K562 (cell line): ENCODE results near the gene KIF26A. TPM values are rescaled to one million over a fixed set of nuclear protein-coding genes. Genes with fewer than 3 reads are reported as not detected.

ENCODE experiments used
- HDGF ChIP-seq: fragments of 450-650 bp; IDR thresholded peaks from 2 replicates; pipeline ENCODE4 v1.6.1; 2016
- TRIM28 ChIP-seq: fragments of 450-650 bp; IDR thresholded peaks from 2 replicates; pipeline ENCODE4 v1.6.1; 2017
- polyA plus RNA-seq, 8 experiments: library from polyadenylated mRNA; depleted of rRNA in 4 of 8; stranded (reverse) in 5 of 8; unstranded in 3 of 8; fragments of >200 nt; fragmentation: Nextera tagmentation in 2 of 8; fragmentation: Illumina TruSeq in 1 of 8; extraction: Ambion mirVana in 2 of 8; extraction: Trizol in 1 of 8; gene quantifications; 2 replicates each; pipeline versions ENCODE4 v1.2.1 to v1.2.3, GENCODE V29; 2011 to 2014; ENCODE audit warnings: inconsistent platforms in 1 of 8, missing spikeins in 1 of 8
- total RNA-seq, 7 experiments: library from RNA; depleted of rRNA in 6 of 7; stranded (reverse); fragments of >200 nt in 6 of 7; fragmentation: Illumina TruSeq in 2 of 7; extraction: Trizol in 2 of 7; gene quantifications; 2 replicates each; pipeline versions ENCODE4 v1.2.1 to v1.2.3, GENCODE V29; 2011 to 2021; ENCODE audit warnings: low replicate concordance in 1 of 7
- TF ChIP-seq, protein P1 (sequence below), 2 experiments: fragments of 450-650 bp in 1 of 2; sonication (generic) in 1 of 2; formaldehyde crosslinking in 1 of 2; IDR thresholded peaks; 2 replicates each; pipeline versions ENCODE4 v1.7.1 to v1.9.0; 2016 to 2022; ENCODE audit warnings: inconsistent platforms in 1 of 2, mild to moderate bottlenecking in 1 of 2, missing genetic modification reagents in 1 of 2

KIF26A gene
- total and polyA plus RNA-seq, 9 of the 15 experiments (the other 6 are each of a cell fraction or from before 2014, with no cell fraction given) = 0.04 TPM; not detected in 8

DNA sequence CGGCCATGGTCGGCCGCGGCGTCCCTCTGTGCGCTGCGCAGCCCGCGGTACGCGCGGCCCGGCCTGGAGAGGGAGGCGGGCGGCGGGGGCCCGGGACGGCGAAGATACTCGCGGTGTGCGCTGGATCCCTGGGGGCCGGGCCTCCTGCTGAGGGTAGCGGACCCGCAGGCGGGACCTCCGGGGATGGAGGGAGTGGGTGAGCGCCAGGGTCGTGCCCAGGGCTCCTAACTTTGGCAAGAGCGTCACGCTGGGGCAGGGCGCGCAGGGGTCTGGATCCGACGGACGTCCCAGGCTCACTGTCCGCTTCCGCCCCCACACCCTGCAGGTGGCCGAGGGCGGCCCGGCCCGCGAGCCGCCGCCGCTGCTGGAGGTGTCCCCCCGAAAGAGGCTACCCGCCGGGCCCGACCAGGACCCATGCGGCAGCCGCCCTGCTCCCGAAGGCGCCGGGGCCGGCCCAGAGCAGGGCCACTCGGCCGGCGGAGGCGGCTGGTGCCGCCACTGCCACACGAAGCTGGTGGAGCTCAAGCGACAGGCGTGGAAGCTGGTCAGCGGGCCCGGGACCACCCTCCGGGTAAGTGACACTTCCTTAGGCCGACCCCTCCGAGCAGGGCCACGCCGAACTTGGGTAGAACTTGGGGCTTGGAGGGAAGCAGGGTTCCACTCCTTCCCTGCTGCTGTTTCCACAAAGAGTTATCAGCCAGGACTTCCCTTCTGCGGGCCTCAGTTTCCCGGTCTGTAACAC is 502 bp downstream of the KIF26A start (continued):
- TF ChIP-seq, protein P1, sequence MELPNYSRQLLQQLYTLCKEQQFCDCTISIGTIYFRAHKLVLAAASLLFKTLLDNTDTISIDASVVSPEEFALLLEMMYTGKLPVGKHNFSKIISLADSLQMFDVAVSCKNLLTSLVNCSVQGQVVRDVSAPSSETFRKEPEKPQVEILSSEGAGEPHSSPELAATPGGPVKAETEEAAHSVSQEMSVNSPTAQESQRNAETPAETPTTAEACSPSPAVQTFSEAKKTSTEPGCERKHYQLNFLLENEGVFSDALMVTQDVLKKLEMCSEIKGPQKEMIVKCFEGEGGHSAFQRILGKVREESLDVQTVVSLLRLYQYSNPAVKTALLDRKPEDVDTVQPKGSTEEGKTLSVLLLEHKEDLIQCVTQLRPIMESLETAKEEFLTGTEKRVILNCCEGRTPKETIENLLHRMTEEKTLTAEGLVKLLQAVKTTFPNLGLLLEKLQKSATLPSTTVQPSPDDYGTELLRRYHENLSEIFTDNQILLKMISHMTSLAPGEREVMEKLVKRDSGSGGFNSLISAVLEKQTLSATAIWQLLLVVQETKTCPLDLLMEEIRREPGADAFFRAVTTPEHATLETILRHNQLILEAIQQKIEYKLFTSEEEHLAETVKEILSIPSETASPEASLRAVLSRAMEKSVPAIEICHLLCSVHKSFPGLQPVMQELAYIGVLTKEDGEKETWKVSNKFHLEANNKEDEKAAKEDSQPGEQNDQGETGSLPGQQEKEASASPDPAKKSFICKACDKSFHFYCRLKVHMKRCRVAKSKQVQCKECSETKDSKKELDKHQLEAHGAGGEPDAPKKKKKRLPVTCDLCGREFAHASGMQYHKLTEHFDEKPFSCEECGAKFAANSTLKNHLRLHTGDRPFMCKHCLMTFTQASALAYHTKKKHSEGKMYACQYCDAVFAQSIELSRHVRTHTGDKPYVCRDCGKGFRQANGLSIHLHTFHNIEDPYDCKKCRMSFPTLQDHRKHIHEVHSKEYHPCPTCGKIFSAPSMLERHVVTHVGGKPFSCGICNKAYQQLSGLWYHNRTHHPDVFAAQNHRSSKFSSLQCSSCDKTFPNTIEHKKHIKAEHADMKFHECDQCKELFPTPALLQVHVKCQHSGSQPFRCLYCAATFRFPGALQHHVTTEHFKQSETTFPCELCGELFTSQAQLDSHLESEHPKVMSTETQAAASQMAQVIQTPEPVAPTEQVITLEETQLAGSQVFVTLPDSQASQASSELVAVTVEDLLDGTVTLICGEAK (IDR thresholded peaks at IDR 0.05) = no peak
- TF ChIP-seq, protein P1 (CRISPR knock-in tag; IDR thresholded peaks at IDR 0.05) = no peak
- TF ChIP-seq HDGF (no peak), TRIM28 (no peak)
